IPS DF 6.9 (cell line): Measurements from ENCODE around the gene EPB41L5.

Experiments
- DNase-seq: peaks from one replicate; pipeline ENCODE4 v3.0.0-alpha.2; 2013; ENCODE audit warnings: low read depth, low spot score
- H3K27ac ChIP-seq: one replicate; pipeline ENCODE4 v1.5.1; 2013; ENCODE audit warnings: low read length, control low read depth
- H3K27me3 ChIP-seq: 2 replicates; pipeline ENCODE4 v1.6.1; 2013; ENCODE audit warnings: mild to moderate bottlenecking, low read length; ENCODE audit not compliant: control insufficient read depth, insufficient read depth
- H3K36me3 ChIP-seq: 2 replicates; pipeline ENCODE4 v1.6.1; 2013; ENCODE audit warnings: low read length; ENCODE audit not compliant: control insufficient read depth, insufficient read depth
- H3K4me1 ChIP-seq: 2 replicates; pipeline ENCODE4 v1.6.1; 2013; ENCODE audit warnings: low read length; ENCODE audit not compliant: control insufficient read depth, insufficient read depth
- H3K4me3 ChIP-seq: 2 replicates; pipeline ENCODE4 v1.5.1; 2013; ENCODE audit warnings: mild to moderate bottlenecking, low read length
- H3K9me3 ChIP-seq: 2 replicates; pipeline ENCODE4 v1.6.1; 2013; ENCODE audit warnings: low read length, inconsistent platforms; ENCODE audit not compliant: control insufficient read depth, insufficient read depth
- WGBS: extraction: QIAGEN DNeasy Blood & Tissue Kit; methylation state at CpG from one replicate; pipeline ENCODE4 v1.1.7; 2013; ENCODE audit warnings: mixed read lengths, missing lambda C conversion rate; ENCODE audit not compliant: insufficient read length, insufficient coverage; 5-methylcytosine and 5-hydroxymethylcytosine counted together

EPB41L5 gene

GRCh38 chr2:120091436-120091835 is 78.6 kb downstream of the EPB41L5 start:
- DNase-seq = no peak
- Histone ChIP-seq H3K9me3 (no peaks in the 10 kb centered on the region), H3K27me3 (no peaks in the 10 kb centered on the region), H3K36me3 (no peaks in the 10 kb centered on the region), H3K4me1 (no peaks in the 10 kb centered on the region), H3K4me3 (no peak overlapping the region), H3K27ac (no peak overlapping the region)
- no CpG with 5 or more reads among the region's 3 CpGs for WGBS

GRCh38 chr2:120094795-120095194 is 81.9 kb downstream of the EPB41L5 start:
- Histone ChIP-seq H3K9me3 (no peaks in the 10 kb centered on the region), H3K27me3 (no peaks in the 10 kb centered on the region), H3K27ac (no peak overlapping the region), H3K4me3 (no peak overlapping the region), H3K4me1 (no peaks in the 10 kb centered on the region), H3K36me3 (no peaks in the 10 kb centered on the region)
- no peak for DNase-seq
- WGBS = no CpG with 5 or more reads among the region's 1 CpG

GRCh38 chr2:120100627-120101026 is 87.8 kb downstream of the EPB41L5 start:
- H3K9me3 ChIP-seq = no peaks in the 10 kb centered on the region
- WGBS = 100% methylated on average over 1 of the region's 1 CpG
- no peaks in the 10 kb centered on the region for H3K27me3 ChIP-seq
- no peaks in the 10 kb centered on the region for H3K4me1 ChIP-seq
- H3K36me3 ChIP-seq = peaks cover 4% of the 10 kb centered on the region; the same call in 1 of the 2 replicates
- H3K4me3 ChIP-seq = no peak overlapping the region
- no peak overlapping the region for H3K27ac ChIP-seq
- DNase-seq = no peak

- H3K27ac ChIP-seq = no peak overlapping the region
- no peak for DNase-seq
- no CpG with 5 or more reads among the region's 4 CpGs for WGBS
- H3K4me1 ChIP-seq = no peaks in the 10 kb centered on the region
- no peaks in the 10 kb centered on the region for H3K27me3 ChIP-seq
- peaks cover 4% of the 10 kb centered on the region; the same call in 1 of the 2 replicates for H3K36me3 ChIP-seq
- no peaks in the 10 kb centered on the region for H3K9me3 ChIP-seq
- H3K4me3 ChIP-seq = no peak overlapping the region
Measured at GRCh38 chr2:120103723-120104467, 91.0 kb downstream of the EPB41L5 start.

- WGBS = 100% methylated on average over 1 of the region's 1 CpG
- Histone ChIP-seq H3K4me3 (no peak overlapping the region), H3K27me3 (no peaks in the 10 kb centered on the region), H3K36me3 (peaks cover 4% of the 10 kb centered on the region; the same call in 1 of the 2 replicates), H3K9me3 (no peaks in the 10 kb centered on the region), H3K27ac (no peak overlapping the region), H3K4me1 (no peaks in the 10 kb centered on the region)
- no peak for DNase-seq
Measured at GRCh38 chr2:120104772-120105171, 91.9 kb downstream of the EPB41L5 start.

- H3K4me1 ChIP-seq = no peaks in the 10 kb centered on the region
- no CpG with 5 or more reads among the region's 2 CpGs for WGBS
Measured at GRCh38 chr2:120105360-120105759, 92.5 kb downstream of the EPB41L5 start.

GRCh38 chr2:120108049-120108448 is 95.2 kb downstream of the EPB41L5 start:
- no peak overlapping the region for H3K4me3 ChIP-seq
- H3K27me3 ChIP-seq = no peaks in the 10 kb centered on the region
- no peak for DNase-seq
- peaks cover 4% of the 10 kb centered on the region; the same call in 1 of the 2 replicates for H3K36me3 ChIP-seq
- H3K4me1 ChIP-seq = no peaks in the 10 kb centered on the region
- no peak overlapping the region for H3K27ac ChIP-seq
- H3K9me3 ChIP-seq = no peaks in the 10 kb centered on the region

More at GRCh38 chr2:120105360-120105759, 92.5 kb downstream of the EPB41L5 start:
- no peak for DNase-seq
- H3K27me3 ChIP-seq = no peaks in the 10 kb centered on the region
- H3K9me3 ChIP-seq = no peaks in the 10 kb centered on the region
- peaks cover 4% of the 10 kb centered on the region; the same call in 1 of the 2 replicates for H3K36me3 ChIP-seq
- H3K4me3 ChIP-seq = no peak overlapping the region
- no peak overlapping the region for H3K27ac ChIP-seq

- Histone ChIP-seq H3K36me3 (peaks cover 4% of the 10 kb centered on the region; the same call in 1 of the 2 replicates), H3K27me3 (no peaks in the 10 kb centered on the region), H3K27ac (no peak overlapping the region), H3K4me3 (no peak overlapping the region), H3K9me3 (no peaks in the 10 kb centered on the region), H3K4me1 (no peaks in the 10 kb centered on the region)
- no CpG with 5 or more reads among the region's 1 CpG for WGBS
- DNase-seq = no peak
Measured at GRCh38 chr2:120108749-120109148, 95.9 kb downstream of the EPB41L5 start.

- no peak for DNase-seq
- Histone ChIP-seq H3K27ac (no peak overlapping the region), H3K27me3 (no peaks in the 10 kb centered on the region), H3K4me1 (no peaks in the 10 kb centered on the region), H3K9me3 (no peaks in the 10 kb centered on the region), H3K4me3 (no peak overlapping the region), H3K36me3 (no peaks in the 10 kb centered on the region)
- WGBS = no CpG with 5 or more reads among the region's 3 CpGs
Measured at GRCh38 chr2:120109186-120110061, 96.5 kb downstream of the EPB41L5 start.

GRCh38 chr2:120110062-120110362 is 97.1 kb downstream of the EPB41L5 start:
- no peaks in the 10 kb centered on the region for H3K4me1 ChIP-seq
- H3K9me3 ChIP-seq = no peaks in the 10 kb centered on the region
- no peaks in the 10 kb centered on the region for H3K27me3 ChIP-seq
- no peaks in the 10 kb centered on the region for H3K36me3 ChIP-seq
- no peak overlapping the region for H3K27ac ChIP-seq
- no peak for DNase-seq
- H3K4me3 ChIP-seq = no peak overlapping the region
- WGBS = 100% methylated on average over 1 of the region's 3 CpGs
